SHP77 treated with DMSO at 0.1 percent for 48 hours (cell line): Measurements from ENCODE around the gene MAPRE2.
A peak's percentile ranks its signal among the peaks of the same experiment; 100 is the strongest.
"Not testable (repeated sequence)": the region's sequence is repeated elsewhere in the genome, so short reads cannot be mapped to it uniquely, and the experiment has no call there.

ENCODE experiments used
- DNase-seq: peaks from one replicate; lab custom pipeline; 2025; lab: John Stamatoyannopoulos, UW

MAPRE2 gene

DNA sequence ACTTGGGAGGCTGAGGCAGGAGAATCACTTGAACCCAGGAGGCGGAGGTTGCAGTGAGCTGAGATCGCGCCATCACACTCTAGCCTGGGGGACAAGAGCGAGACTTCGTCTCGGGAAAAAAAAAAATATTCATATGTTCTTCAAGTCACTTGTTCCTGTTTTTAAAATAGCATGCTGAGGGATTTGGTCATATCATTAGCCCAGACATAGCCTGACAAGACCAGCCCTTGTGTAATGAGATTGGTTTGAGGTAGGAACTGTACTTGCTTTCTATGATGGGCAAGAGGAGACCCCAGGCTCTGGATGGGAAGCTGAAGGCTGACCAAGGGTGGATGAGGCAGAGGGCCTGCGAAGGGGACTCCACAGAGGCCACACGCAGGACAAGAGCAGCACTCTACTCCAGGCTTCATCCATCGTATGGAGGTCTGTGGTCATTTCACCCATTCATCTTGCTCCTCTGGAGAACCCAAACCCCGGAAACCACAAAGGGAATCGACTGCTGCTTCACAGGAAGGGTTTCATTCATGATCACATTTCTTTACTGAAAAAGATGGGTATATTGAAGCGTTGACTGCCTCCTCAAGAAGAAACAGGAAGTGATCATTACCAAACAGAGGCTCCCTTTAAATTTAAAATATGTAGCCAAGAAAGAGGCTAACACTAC lies 112.5 kb downstream of the MAPRE2 start:
- no peak for DNase-seq

DNA sequence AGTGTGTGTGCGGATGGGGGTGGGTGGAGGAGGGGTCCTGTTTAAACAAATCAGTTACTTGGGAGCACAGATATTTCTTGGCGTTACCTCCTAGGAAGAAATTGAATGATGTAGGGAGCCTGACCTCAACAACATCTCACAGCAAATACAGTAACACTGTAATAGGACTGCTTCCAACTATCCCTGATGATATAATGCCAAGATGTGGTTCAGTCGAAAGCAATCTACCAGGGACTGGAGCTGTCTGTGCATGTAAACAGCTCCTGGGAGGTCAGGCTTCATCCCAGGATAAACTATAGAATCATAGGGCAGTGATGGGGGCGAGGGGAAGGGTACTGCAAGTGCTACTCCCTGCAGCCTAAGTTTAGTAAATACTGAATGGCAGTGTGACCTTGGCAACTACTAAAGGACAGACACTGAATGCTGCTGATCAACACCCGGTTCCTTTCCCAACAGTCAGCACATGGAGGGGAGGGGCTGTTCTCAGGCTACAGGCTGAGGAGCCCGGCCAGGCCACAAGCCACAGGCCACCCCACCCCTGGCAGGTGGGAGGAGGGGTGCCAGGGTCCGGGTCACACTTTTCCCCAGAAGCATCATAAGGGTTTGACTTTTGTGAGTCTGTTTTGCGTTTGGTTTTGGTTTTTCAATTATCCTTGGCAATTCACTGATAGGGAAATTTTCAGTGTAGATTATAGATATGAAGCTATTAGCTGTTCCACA lies 114.3 kb downstream of the MAPRE2 start:
- no peak for DNase-seq

DNA sequence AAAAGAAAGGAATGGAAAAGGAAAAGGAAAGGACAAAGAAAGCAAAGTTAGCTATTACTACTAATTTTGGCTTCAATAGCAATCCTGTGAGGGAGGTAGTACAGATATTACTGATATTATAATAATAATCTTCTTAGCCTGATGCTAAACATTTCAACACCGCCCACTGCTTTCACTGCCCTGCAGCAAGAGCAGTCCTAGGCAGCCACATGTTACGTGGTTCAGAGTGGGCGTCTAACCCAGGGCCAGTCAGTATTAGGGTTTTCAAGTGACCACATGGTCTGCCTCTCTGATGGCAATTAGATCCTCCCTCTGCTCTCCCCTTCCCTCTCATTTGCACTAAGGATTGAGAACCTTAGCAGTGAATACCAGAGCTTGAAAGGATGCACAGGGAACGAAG lies 116.0 kb downstream of the MAPRE2 start:
- no peak for DNase-seq

DNA sequence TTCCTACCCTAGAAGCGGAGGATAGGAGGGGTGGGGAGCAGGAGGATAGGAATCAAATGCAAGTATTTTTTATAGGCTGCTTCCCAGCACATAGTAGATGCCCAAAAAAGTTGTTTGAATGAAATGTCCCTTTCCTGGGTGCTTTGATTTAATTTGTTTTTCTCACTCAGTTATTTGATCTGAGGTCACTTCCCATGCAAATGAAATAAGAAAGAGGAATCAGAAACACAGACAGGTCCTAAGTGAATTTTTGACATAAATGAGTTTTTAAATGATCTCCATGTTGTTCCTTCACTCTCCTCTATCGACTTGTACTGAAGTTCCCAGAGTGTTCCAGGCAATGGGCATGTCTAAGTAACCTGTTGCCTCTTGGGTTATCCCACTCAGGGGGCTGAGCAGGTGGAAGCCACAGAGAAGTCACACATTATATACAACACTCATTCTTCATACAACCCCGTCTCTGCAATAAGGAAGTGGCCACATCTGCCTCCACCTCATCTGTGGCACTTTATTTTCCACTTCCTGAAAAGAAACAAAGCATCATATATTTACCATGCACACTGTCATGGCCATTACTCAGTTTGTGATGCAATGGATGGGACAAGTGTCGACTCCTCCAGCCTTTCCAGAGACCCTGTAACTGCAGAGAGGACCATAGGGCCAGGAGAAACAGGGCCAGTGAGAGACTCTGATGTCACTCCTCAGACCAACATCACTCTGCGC lies 117.7 kb downstream of the MAPRE2 start:
- no peak for DNase-seq

DNA sequence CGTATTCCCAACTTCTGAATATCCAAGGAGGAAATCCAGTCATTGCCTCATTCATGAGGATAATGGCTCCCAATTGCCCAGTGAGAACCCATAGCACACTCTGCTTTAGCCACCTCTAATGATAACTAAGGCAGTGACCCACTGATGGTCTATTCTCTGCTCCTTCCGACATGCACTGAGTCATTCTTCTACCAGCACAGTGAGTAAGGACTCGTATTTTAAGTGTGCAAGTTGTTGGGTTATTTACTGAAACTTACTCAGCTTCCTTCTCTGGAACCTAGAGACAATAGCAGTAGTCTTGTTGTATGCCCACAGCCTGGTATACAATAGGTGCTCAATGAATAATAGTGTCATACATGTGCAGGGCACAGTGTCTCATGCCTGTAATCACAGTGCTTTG lies 118.6 kb downstream of the MAPRE2 start:
- no peak for DNase-seq

DNA sequence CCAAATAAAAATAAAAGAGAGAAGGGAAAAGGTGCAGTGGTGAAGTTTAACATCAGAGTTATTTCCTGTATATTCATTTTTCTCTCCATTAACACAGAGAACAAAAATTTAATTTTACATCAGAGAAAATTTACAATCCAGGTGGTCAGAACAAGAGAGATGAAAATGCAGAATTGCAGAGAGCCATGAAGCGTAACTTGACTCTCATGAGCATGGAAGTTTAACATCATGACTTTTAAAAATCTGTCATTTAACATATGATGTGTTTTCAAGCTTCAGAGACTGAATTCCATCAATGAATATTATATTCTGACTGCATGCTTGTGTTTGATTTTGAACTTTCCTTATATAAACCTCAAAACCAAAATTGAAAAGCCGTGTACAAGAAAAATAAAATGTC lies 120.3 kb downstream of the MAPRE2 start:
- no peak for DNase-seq

DNA sequence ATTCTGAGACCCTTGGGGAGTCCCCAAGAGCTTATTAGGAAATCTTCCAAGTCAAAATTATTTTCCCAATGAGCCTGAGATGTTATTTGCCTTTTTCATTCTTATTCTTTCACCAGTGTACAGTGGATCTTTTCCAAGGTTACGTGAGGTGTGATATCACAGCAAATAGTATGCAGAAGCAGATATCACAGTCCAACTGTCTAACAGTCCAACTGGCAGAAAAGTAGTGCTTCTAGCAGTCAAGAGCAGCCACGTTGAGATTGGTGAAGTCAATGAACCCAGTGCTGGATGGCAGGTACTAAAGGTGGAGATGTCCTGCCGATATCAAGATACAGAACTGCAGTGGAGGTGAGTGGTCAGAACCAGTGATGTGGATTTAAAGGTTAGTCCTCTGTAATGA lies 120.7 kb downstream of the MAPRE2 start:
- no peak for DNase-seq

DNA sequence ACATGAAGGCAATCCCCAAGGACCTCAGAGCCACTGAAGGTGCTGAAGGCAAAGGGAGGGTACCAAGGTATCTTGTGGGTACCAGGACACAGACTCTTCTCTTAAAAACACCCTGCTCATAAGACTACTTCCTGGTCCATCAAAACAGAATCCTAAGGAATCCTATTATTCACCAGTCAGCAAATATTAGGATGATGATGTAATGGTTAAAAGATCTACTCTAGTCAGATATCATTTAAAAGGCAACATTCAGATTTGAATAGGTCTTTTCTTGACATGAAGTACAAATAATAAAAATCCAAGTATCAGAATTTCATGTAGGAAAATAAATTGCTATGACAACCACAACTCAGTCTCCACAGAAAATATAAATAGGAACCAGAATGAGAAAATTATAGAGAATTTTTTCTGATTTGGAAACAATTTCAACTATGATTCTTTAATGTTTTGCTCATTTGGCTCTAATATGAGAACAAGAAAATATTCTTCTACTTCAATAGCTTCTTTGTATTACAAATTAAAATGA lies 121.9 kb downstream of the MAPRE2 start:
- DNase-seq, result no peak

DNA sequence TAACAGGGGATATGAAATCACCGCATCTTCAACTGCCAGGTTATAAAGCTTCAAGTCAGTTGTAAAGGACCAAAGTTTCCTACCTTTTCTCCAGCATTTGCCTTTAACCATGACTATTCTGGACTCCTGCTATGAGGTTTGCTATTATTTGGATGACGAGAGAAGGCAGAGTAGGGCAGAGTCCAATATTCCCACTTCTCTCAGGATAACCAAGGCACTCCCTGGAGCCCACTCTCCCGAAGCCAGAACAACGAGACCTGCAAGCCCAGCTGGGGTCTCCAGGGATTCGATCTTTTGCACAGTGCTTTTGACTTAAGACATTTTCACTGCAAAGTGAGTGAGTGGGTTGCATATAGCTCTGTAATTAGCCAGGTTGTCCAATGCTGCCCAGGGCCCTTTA lies 122.5 kb downstream of the MAPRE2 start:
- DNase-seq, result no peak

DNA sequence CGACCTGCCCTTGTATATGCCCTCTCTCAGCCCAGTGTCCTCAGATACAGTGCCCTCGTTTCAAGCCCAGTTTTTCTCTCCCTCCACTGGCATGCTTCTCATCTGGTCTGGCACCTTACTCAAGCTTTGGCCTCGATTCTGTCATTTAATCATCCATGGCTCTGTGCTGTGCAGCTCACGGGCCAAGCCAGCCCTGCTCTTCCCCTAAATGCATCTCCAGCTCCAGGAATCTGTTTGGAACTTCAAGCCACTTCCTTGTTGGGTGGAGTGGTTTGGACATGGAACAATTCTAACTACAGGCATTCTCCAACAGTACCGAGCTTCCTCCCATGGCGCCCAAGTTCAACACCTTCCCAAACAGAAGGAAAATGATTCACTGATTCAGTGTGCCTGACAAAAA lies 122.9 kb downstream of the MAPRE2 start:
- DNase-seq, result no peak

DNA sequence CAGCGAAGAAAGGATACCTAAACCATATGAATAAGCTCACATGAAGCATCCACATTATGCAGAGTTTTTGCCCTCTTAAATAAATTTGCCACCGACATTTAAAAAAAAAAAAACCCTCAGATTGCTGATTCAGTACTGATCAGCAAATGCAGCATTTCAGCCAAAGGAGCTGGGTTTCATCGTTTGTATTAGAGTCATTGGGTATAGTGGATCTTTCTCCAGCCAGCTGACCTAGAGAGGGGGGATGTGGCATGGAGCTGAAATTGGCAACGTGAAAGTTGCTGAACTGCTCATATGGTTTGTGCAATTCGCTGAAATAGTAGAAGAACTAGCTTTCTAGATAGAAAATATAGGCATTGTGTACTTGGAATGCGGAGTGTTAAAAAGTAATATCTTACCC lies 126.1 kb downstream of the MAPRE2 start:
- no peak for DNase-seq

DNA sequence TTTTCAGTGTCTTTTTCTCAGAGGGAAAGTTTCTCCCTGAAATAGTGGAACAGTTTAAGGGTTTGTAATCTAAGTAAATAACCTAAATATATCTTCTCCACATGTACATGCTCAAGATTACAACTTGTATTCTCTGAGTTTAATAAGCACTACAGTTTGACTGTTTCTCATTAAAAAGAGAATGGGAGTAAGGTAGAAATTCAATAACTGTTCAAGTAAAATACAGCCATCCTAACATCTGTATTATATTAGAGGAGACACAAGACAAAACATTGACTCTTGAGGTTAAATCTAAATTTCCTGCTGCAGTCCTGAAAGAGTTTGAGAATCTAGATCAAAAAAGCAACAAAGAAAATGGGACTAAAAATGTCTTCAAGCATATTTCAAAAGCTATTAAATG lies 126.6 kb downstream of the MAPRE2 start:
- DNase-seq, result no peak

DNA sequence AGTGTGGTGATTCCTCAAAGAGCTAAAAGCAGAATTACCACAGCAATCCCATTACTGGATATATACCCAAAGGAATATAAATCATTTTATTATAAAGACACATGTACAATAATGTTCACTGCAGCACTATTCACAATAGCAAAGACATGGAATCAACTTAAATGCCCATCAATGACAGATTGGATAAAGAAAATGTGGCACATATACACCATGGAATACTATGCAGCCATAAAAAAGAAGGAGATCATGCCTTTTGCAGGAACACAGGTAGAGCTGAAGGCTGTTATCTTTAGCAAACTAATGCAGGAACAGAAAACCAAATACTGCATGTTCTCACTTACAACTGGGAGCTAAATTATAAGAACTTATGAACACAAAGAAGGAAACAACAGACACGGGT lies 129.1 kb downstream of the MAPRE2 start:
- not testable (repeated sequence) for DNase-seq

DNA sequence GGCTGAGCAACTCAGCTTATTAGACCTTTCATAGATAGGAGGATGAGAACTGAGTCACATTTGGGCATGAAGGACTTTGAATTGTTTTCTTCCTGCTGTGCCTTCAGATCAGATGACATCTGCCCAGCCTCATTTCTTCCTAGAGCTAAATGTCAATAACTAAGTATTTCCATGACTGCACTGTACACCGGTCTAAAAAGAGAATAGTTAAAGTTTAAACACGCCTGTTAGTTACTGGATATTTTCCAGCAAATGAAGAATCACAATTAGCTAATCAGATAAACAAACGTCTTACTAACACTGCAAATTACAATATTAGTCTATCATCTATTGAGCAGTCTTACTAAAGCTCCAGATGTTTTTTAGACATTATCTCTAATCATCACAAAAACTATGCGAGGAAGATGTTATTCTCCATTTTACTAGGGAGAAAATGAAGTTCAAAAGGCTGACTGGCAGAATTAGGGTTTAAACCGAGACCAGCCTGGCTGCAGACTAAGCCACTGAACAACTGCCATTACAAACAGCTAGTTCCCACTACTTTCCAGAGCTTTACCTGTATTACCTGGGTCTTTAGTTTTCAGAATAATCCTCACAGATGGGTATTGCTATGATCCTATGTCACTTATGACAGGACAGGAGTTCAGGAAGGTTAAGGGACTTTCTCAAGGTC lies 130.2 kb downstream of the MAPRE2 start:
- DNase-seq, result no peak

DNA sequence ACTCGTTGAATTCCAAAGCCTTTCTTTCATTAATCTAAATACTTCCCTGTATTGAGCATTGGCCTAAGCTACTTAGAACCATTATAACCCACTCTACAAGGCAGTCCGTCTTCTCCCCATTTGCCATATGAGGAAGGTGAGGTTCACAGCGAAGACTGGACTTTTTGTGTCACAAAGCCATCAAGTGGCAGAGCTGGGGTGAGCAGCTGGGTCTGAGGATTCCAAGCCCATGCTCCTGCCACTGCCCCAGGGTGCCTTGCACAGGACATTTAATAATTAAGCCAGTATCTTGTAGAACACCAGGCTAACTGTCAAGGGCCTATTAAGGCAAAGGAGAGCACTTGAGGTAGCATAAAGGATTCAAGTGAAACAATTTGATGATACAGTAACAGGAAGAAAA lies 130.8 kb downstream of the MAPRE2 start:
- no peak for DNase-seq

DNA sequence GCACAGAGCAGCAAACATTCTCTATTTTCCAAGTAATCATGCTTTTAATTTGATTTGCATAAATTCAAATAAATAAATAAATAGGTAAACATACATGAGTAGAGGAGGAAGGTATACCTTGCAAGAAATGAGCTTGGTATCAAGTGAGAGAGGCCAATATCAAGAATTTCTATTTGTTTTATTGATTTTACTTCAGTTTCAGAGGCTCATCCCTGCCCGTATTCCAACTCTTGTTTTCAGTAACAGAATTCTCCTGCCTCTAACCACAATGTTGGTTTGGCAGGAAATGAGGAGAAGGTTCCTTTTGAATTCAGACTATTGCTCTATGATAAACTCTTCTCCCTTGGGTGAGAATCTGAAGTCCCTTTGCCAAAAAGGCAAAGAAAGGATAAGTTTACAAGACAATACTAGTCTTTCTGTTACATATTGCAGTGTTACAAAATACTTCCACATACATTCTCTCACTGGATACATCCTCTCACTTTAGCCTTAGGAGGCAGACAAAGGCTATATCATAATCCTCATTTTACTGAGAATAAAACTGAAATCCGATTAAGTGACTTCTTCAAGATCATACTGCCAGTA lies 131.3 kb downstream of the MAPRE2 start:
- no peak for DNase-seq

DNA sequence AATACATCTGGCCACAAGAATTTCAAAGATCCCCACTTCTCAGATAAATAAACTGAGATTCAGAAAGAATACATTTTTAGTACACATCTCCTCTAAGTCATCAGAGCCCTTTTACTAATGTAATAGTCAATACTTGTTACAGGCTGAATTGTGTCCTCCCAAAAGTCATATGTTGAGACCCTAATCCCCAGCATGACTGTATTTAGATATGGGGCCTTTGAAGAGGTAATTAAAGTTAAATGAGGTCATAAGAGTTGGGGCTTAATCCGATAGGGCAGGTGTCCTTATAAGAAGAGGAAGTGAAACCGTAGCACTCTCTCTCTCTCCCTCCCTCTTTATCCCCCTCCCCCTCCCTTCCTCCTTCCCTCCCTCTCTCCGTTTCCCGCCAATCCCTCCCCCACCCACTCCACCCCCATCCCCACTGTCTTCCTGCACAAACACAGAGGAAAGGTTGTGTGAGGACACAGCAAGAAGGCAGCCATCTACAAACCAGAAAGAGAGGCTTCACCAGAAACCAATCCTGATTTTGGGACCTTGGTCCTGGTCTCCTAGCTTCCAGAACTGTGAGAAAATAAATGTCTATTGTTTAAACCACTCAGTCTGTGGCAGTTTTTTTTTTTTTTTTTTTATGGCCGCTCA lies 133.0 kb downstream of the MAPRE2 start:
- peak; percentile 71 for DNase-seq

DNA sequence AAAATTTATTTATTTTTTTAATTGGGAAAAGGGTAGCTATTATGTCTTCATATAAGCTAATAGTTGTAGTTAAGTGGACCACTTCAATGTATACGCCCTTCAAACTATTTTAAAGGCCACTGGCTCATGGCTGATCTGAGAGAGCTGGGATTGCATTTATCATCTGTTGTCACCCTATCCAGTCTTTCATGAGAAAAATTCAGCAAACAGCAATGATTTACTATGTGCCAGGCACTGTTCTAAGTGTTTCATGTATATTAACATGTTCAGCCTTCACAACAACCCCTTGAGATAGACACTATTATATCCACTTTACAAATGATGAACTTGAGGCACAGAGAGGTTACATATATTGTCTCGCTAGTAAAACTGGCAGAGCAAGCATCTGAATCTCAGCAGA lies 133.5 kb downstream of the MAPRE2 start:
- DNase-seq, result no peak

DNA sequence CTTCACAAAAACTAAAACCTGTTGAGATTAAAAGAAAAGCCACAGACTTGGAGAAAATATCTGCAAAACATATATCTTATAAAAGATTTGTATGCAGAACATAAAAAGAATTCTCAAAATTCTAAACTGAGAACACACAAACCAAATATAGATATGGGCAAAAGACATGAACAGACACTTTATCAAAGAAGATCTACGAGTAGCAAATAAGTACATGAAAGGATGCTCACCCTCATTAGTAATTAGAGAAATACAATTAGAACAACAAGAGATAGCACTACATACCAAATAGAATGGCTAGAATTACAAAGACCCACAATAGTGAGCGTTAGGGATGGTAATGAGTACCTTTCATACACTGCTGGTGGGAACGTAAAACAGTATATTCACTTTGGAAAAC lies 135.7 kb downstream of the MAPRE2 start:
- DNase-seq, result no peak

DNA sequence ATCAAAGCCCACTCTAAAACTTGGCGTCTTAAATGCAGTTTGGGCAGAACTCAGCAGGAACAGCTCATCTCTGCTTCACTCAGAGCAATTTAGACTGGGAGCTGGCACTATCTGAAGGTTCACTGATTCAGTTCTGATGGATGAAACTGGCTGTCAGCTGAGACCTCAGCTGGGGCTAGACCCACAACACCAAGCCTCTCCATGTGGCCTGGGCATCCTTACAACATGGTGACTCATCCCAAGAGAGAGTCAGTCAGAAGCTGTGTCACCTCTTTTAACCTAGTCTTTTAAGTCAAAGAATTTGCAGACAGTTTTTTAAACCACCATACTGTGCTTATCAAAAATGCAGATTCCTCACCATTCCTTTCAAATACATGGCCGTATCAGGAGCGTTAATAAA lies 137.0 kb downstream of the MAPRE2 start:
- no peak for DNase-seq

DNA sequence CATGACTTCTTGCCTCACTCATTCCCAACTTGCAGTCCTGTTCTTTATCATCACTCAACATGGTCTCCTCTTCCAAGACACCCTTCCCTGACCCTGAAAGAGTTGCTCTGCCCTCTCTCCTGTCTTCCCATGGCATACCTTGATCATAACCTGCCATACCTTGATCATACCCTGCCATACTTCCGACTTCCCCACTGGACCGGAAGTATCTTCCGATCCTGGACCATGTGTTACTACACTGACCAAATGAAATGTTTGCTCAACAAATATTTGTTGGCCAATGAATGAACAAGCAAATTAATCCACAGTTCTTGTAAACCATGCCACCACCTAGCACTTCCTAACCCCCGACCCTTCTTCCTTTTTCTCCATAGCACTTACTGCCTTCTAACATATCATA lies 138.7 kb downstream of the MAPRE2 start:
- no peak for DNase-seq

DNA sequence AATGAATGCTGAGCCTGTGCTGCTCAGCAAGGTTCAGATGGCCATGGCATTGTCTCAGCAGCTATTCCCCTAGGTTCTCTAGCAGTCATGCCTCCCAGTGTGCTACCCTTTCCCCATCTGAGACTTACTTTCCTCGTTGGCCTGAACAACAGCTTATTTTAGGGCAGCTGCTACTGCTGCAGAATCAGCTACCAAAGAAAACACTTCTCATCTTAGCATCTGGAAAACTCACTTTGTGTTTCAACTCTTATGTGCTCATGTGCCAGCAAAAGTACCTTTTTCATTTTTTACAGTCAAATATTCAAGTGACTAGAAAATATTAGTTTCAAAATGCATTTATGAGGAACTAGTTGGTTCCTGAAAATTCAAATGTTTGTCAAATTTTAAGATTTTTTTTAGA lies 139.2 kb downstream of the MAPRE2 start:
- no peak for DNase-seq
